Gastroesophageal sphincter (tissue), 3 donors: ENCODE results near the gene DCAKD.

ENCODE experiments used
- EP300 ChIP-seq: sonication (generic); formaldehyde crosslinking; IDR thresholded peaks from one replicate; pipeline ENCODE4 v1.6.1; 2017; ENCODE audit warnings: antibody characterized with exemption, mild to moderate bottlenecking
- TF ChIP-seq, protein P1 (sequence below), 4 experiments: fragments of 200-600 bp in 2 of 4; fragments of 450-650 bp in 2 of 4; sonication (generic) in 1 of 4; IDR thresholded peaks; one replicate each; pipeline ENCODE4 v1.5.1; 2017 to 2019; ENCODE audit warnings: antibody characterized with exemption in 4 of 4, mild to moderate bottlenecking in 2 of 4, moderate library complexity in 2 of 4

DNA sequence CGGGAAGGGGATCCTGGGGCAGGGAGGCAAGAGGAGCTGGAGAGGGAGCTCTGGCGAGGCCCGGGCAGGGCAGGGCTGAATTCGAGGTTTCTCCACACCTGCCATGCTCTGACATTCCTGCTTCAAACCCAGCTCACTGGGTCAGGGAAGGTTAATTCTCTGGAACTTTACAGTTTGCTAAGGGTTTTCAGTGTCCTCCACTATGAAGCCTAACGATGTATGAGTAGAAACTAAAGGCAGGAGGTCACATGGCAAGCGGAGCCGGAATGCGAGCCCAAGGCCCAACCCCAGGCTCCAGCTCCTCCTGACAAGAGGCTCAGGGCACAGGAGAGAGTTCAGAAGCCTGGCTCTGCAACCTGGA is 29.2 kb downstream of the DCAKD start:
- TF ChIP-seq, protein P1, sequence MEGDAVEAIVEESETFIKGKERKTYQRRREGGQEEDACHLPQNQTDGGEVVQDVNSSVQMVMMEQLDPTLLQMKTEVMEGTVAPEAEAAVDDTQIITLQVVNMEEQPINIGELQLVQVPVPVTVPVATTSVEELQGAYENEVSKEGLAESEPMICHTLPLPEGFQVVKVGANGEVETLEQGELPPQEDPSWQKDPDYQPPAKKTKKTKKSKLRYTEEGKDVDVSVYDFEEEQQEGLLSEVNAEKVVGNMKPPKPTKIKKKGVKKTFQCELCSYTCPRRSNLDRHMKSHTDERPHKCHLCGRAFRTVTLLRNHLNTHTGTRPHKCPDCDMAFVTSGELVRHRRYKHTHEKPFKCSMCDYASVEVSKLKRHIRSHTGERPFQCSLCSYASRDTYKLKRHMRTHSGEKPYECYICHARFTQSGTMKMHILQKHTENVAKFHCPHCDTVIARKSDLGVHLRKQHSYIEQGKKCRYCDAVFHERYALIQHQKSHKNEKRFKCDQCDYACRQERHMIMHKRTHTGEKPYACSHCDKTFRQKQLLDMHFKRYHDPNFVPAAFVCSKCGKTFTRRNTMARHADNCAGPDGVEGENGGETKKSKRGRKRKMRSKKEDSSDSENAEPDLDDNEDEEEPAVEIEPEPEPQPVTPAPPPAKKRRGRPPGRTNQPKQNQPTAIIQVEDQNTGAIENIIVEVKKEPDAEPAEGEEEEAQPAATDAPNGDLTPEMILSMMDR (IDR thresholded peaks at IDR 0.05): no peak
- TF ChIP-seq EP300: no peak
